GM21619 (cell line): ENCODE measurements around the gene P2RY4.
"Not testable (repeated sequence)": the region's sequence is repeated elsewhere in the genome, so short reads cannot be mapped to it uniquely, and the experiment has no call there.

Experiments used
- ATAC-seq: cut with Tn5 transposase; IDR thresholded peaks from one replicate; pipeline ENCODE4 v1.9.1; 2021; ENCODE audit not compliant: unreplicated experiment

The P2RY4 gene

DNA sequence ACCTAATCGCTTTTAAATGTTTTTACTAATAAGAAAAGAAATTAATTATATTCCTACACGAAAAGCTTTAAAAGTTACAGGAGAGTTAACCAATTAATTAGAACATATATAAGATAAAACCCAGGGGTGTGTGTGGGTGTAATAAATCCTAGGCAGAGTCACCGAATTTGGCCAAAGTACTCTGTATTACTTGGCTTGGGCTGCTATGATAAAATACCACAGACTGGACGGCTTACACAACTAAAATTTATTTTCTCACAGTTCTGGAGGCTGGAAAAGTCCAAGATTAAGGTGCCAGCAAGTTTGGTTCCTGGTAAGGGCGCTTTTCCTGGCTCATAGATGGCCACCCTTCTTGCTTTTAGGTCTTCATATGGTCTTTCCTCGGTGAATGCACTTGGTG, 15.1 kb downstream of the P2RY4 start:
- ATAC-seq: no peak

DNA sequence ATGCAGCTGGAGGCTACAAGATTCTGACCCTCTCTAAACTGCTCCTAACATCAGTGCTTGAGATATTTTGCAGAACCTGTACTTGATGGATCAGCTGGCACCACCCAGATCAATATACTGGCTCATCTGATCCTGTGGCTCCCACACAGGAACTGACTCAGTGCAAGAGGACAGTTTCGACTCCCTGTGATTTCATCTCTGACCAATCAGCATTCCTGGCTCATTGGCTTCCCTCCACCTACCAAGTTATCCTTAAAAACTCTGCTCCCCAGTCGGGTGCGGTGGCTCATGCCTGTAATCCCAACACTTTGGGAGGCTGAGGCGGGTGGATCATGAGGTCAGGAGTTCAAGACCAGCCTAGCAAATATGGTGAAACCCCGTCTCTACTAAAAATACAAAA, 16.4 kb downstream of the P2RY4 start:
- not testable (repeated sequence) for ATAC-seq

DNA sequence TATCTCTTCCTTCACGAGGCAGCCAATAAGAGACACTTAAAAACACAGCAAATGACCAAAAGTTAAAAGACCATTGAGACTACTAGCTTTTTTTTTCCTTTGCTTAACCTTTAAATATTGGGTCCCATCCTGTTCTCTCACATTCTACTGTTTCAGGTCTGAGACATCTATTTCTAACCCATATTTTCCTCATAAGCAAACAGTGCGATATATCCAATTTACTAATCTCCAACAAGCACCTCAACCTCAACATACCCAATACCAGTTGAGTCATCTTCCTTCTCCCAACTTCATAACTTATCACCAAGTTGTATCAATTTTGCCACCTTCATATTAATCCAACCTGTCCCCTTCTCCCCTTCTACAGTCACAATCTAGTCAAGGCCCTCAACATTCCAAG, 18.5 kb downstream of the P2RY4 start:
- ATAC-seq: no peak

DNA sequence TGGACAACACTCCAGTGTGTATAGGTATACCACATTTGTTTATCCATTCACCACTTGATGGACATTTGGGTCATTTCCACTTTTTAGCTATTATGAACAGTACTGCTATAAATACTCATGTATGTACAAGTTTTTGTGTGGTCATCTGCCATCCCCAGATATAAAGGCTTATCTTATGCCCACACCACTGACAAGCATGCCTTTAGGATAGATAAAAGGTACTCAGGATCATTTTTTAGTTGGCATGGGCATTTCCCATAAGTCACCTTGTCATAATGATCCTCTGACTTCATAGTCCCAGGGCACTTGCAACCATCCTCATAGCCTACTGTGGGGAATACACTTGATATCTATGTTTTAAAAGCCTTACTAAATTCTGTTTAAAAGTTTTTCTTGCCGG, 19.3 kb downstream of the P2RY4 start:
- ATAC-seq: no peak

DNA sequence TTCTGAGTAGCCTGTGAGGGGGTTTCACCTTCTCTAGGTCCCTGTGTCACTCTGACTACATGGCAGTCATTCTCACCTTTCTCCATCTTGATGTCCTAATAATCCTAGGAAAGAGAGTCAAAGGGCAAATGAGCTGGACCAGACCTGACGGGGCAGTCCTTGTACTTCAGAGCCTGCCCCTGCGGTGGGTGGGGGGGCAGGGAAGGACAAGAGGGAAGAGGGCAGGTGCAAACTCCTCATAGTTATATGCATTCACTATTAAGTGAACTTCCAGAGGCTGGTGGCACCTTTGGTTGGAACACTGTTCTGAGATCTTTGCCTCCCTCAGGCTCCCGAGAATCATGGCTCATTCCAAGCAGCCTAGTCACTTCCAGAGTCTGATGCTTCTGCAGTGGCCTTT, 25.6 kb downstream of the P2RY4 start, which contains the start of gene AWAT1:
Gene AWAT1 (plus strand): TSS at position 301 of the 400 bp plus-strand sequence. CDS start 41 bp downstream, at position 342.
- no peak for ATAC-seq

DNA sequence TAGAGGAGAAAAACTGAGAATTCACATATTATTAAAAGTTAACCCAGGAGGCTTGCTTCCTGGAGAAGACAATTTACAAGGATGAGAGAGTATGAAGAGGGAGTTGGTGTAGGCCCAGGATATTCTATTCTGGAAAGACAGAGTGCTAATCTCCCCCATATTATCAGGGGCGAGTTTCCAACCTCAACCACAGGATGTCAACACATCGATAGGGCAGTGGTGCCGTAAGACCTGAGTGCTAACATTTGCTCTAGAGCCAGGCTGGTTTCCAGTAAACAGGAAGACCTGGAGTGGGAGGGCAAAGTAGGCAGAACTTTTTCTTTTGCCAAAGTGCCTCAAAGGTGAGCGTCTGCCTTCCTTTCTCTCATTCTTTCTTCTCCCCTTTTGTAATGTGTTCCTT, 28.3 kb downstream of the P2RY4 start:
- no peak for ATAC-seq

DNA sequence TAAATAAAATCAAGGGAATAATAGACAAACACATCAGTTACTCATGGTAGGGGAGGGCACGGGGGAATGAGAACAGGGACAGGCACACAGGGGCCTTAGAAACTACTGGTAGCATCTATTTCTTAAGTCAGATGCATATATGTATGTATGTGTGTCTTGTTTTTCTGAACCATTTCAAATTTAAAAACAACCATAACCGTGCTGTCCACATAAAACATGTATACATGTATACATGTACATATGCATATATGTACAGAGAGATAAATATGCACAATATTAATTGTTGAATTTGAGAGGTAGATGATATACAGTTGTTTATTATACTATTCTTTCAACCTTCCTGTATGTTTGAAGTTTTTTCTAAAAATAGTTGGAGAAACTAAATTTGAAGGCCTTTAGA, 33.3 kb downstream of the P2RY4 start:
- no peak for ATAC-seq

DNA sequence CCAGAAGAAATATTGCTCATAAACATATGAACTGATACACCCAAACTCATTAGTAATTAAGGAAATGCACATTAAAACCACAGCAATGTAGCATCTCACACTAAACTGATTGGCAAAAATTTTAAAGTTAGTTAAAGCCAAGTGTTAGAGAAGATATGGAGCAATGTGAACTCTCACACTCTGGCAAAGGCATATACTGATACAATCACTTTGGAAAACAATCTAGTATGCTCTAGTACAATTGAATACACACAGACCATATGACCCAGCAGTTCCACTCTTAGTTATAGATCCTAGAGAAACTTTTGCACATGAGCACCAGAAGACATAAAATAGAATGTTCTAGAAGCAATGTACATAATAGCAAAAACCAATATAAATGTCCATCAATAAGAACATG, 34.0 kb downstream of the P2RY4 start:
- no peak for ATAC-seq

DNA sequence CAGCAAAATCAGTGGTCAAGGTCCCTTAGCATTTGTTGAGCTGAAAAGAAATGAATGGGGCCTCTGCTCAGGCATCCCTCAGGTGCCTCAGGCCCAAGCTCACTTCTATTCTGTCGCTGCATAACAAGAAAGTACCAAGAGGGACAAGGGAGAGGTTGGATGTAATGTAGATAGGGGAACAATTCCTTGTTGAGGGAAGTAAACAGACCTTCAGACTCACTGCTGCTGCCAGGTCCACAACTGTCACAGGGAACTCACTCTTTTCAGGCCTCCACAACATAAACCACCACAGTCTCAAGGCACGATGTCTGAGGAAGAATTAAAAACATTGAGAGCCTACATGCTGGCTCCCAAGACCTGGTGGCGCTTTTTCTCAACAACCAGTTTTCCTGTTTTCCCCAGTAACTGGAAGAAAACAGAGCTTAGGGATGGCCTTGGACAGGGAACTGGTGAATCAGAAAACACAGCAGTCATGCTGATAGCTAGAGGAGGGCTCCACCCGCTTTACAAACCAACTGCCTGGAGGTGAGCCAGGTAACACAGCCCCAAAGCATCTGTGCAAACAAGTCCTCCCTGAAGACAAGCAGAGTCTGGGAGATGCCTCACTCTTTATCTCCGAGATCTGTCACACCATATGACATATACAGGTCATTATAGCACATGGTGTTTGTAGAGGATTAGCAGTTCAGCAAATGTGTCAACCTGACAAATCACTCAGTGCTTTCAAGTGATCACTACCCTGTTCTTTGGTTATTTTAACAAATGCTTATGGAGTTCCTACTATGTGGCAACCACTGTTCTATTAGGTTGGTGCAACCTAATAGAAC, 39.9 kb downstream of the P2RY4 start:
- no peak for ATAC-seq

DNA sequence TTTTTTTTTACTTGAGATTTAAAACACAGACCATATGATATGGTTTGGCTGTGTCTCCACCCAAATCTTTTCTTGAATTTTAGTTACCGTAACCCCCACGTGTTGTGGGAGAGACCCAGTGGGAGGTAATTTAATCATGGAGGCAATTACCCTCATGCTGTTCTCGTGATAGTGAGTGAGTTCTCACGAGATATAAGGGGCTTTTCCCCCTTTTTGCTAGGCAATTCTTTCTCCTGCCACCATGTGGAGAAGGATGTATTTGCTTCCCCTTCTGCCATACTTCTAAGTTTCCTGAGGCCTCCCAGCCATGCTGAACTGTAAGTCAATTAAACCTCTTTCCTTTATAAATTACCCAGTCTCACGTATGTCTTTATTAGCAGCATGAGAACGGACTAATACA, 50.4 kb downstream of the P2RY4 start:
- not testable (repeated sequence) for ATAC-seq

DNA sequence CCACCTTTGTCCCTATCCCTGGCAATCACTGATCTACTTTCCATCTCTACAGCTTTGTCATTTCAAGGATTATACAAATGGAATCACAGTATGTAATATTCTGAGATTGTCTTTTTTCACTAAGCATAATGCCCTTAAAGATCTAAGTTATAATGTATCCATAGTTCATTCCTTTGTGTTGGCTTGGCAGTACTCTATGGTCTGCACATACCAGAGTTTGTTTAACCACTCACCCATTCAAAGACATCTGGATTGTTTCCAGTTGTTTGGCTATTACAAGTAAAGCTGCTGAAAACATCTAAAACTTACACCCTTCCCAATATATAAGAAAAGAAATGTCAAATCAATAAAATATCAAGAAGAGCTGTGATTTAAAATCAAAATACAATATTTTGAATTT, 51.5 kb downstream of the P2RY4 start:
- no peak for ATAC-seq
